OCI-LY3 (cell line): ENCODE results near the gene CES4A.

Experiments
- EZH2phosphoT487 ChIP-seq: fragments of 200-600 bp; shearing (Covaris generic); IDR thresholded peaks from 2 replicates; pipeline ENCODE4 v1.6.1; 2018; ENCODE audit warnings: antibody characterized with exemption, mixed run types, low read depth
- TF ChIP-seq, protein P1 (sequence below): fragments of 200-600, 300-600 bp; sonication (generic); IDR thresholded peaks from 2 replicates; pipeline ENCODE4 v1.5.1; 2014; ENCODE audit warnings: antibody characterized with exemption, low read length, low read depth

DNA sequence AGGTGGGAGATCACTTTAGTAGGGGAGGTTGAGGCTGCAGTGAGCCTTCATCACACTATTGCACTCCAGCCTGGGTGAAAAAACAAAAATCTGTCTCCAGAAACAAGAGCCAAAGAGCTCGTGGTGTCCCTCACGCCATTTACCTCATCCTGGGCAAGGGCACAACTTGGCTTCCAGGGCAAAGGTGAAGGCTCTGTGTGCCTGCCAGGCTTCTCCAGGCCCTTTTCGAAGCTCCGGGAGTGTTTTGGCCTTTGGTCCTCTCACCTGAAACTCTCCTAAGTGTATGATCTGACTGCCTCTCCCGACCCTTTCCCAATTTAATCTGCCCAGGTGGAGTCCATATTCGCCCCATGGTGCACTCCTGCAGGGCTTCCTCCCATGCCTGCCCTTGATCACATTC, 38.9 kb upstream of the CES4A start:
- TF ChIP-seq, protein P1, sequence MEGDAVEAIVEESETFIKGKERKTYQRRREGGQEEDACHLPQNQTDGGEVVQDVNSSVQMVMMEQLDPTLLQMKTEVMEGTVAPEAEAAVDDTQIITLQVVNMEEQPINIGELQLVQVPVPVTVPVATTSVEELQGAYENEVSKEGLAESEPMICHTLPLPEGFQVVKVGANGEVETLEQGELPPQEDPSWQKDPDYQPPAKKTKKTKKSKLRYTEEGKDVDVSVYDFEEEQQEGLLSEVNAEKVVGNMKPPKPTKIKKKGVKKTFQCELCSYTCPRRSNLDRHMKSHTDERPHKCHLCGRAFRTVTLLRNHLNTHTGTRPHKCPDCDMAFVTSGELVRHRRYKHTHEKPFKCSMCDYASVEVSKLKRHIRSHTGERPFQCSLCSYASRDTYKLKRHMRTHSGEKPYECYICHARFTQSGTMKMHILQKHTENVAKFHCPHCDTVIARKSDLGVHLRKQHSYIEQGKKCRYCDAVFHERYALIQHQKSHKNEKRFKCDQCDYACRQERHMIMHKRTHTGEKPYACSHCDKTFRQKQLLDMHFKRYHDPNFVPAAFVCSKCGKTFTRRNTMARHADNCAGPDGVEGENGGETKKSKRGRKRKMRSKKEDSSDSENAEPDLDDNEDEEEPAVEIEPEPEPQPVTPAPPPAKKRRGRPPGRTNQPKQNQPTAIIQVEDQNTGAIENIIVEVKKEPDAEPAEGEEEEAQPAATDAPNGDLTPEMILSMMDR = no peak
- TF ChIP-seq EZH2phosphoT487 = no peak
